Mesendoderm (in vitro differentiated cells): ENCODE data around the gene CCND1.
"Not testable (repeated sequence)": the region's sequence is repeated elsewhere in the genome, so short reads cannot be mapped to it uniquely, and the experiment has no call there.

Source experiments
- DNase-seq: peaks from one replicate; pipeline ENCODE4 v3.0.0; 2013
- H2AK5ac ChIP-seq: 2 replicates; pipeline ENCODE4 v1.6.1; 2013; ENCODE audit warnings: low read length, inconsistent platforms
- H2BK120ac ChIP-seq: 2 replicates; pipeline ENCODE4 v1.6.1; 2013; ENCODE audit warnings: low read depth, mild to moderate bottlenecking, low read length, moderate library complexity, mixed read lengths
- H2BK15ac ChIP-seq: replicated peaks from 2 replicates; pipeline ENCODE4 v1.6.1; 2013; ENCODE audit warnings: low read depth, mild to moderate bottlenecking, moderate library complexity
- H2BK5ac ChIP-seq: 2 replicates; pipeline ENCODE4 v1.6.1; 2013; ENCODE audit warnings: low read length, inconsistent platforms
- H3K18ac ChIP-seq: 2 replicates; pipeline ENCODE4 v1.6.1; 2013; ENCODE audit warnings: mild to moderate bottlenecking, low read length, mixed read lengths
- H3K23ac ChIP-seq: one replicate; pipeline ENCODE4 v1.6.1; 2013; ENCODE audit warnings: low read length
- H3K27ac ChIP-seq: 2 replicates; pipeline ENCODE4 v1.5.1; 2013; ENCODE audit warnings: low read depth, mild to moderate bottlenecking, inconsistent platforms, low read length, moderate library complexity
- H3K27me3 ChIP-seq: 2 replicates; pipeline ENCODE4 v1.6.1; 2013; ENCODE audit warnings: low read length, control low read depth, mild to moderate bottlenecking, inconsistent platforms; ENCODE audit not compliant: insufficient read depth, poor library complexity
- H3K36me3 ChIP-seq: 2 replicates; pipeline ENCODE4 v1.6.1; 2013; ENCODE audit warnings: low read length, inconsistent platforms; ENCODE audit not compliant: control insufficient read depth, insufficient read depth
- H3K4ac ChIP-seq: one replicate; pipeline ENCODE4 v1.6.1; 2013; ENCODE audit warnings: low read depth, mild to moderate bottlenecking, low read length, moderate library complexity
- H3K4me1 ChIP-seq: 2 replicates; pipeline ENCODE4 v1.6.1; 2013; ENCODE audit warnings: low read depth, low read length, inconsistent platforms; ENCODE audit not compliant: control insufficient read depth
- H3K4me2 ChIP-seq: 2 replicates; pipeline ENCODE4 v1.6.1; 2013; ENCODE audit warnings: low read length
- H3K4me3 ChIP-seq: 2 replicates; pipeline ENCODE4 v1.5.1; 2013; ENCODE audit warnings: mild to moderate bottlenecking, low read length
- H3K56ac ChIP-seq: one replicate; pipeline ENCODE4 v1.6.1; 2013; ENCODE audit warnings: low read length
- H3K79me1 ChIP-seq: 2 replicates; pipeline ENCODE4 v1.6.1; 2013; ENCODE audit warnings: low read length, inconsistent platforms
- H3K79me2 ChIP-seq: 2 replicates; pipeline ENCODE4 v1.6.1; 2013; ENCODE audit warnings: mild to moderate bottlenecking, low read length; ENCODE audit not compliant: control insufficient read depth, insufficient read depth
- H3K9ac ChIP-seq: 2 replicates; pipeline ENCODE4 v1.6.1; 2013; ENCODE audit warnings: low read length, inconsistent platforms
- H4K5ac ChIP-seq: one replicate; pipeline ENCODE4 v1.6.1; 2013; ENCODE audit warnings: low read length
- H4K8ac ChIP-seq: one replicate; pipeline ENCODE4 v1.6.1; 2013; ENCODE audit warnings: low read depth, mild to moderate bottlenecking, control low read depth, low read length, moderate library complexity
- WGBS: extraction: QIAGEN DNeasy Blood & Tissue Kit; methylation state at CpG from one replicate; pipeline ENCODE4 v1.1.7; 2013; ENCODE audit warnings: low lambda C conversion rate, missing lambda C conversion rate; ENCODE audit not compliant: insufficient coverage; ENCODE audit errors: extremely low coverage; 5-methylcytosine and 5-hydroxymethylcytosine counted together

The CCND1 gene

GRCh38 chr11:69622097-69622681, 18.8 kb upstream of the CCND1 start:
- not testable (repeated sequence) for H3K79me2 ChIP-seq, H3K56ac ChIP-seq, H3K36me3 ChIP-seq, H3K79me1 ChIP-seq, H2BK120ac ChIP-seq, H4K8ac ChIP-seq, H3K9ac ChIP-seq, H3K27ac ChIP-seq, H2AK5ac ChIP-seq, H2BK15ac ChIP-seq, H3K4me1 ChIP-seq, H4K5ac ChIP-seq, H3K4me3 ChIP-seq, H3K23ac ChIP-seq, H3K4ac ChIP-seq, H3K18ac ChIP-seq, H3K27me3 ChIP-seq, H2BK5ac ChIP-seq, DNase-seq, H3K4me2 ChIP-seq
- no CpG with 5 or more reads among the region's 8 CpGs for WGBS

- Histone ChIP-seq H3K23ac (no peak overlapping the region), H2BK5ac (no peak overlapping the region), H3K36me3 (no peaks in the 10 kb centered on the region), H3K56ac (no peak overlapping the region), H4K5ac (no peak overlapping the region), H2BK15ac (no peak overlapping the region), H3K79me2 (no peaks in the 10 kb centered on the region), H2AK5ac (no peak overlapping the region), H4K8ac (no peak overlapping the region), H2BK120ac (no peak overlapping the region), H3K4me1 (no peaks in the 10 kb centered on the region), H3K79me1 (no peaks in the 10 kb centered on the region), H3K27me3 (no peaks in the 10 kb centered on the region), H3K4me2 (no peak overlapping the region), H3K18ac (no peak overlapping the region), H3K9ac (no peak overlapping the region), H3K4ac (no peak overlapping the region), H3K4me3 (no peak overlapping the region), H3K27ac (no peak overlapping the region)
- no peak for DNase-seq
- no CpG with 5 or more reads among the region's 1 CpG for WGBS
These were observed 16.7 kb upstream of the CCND1 start for GRCh38 chr11:69624293-69624692.

- no peak overlapping the region for H3K4me3 ChIP-seq
- H3K27ac ChIP-seq, result no peak overlapping the region
- no peak overlapping the region for H3K56ac ChIP-seq
- WGBS, result 100% methylated on average over 1 of the region's 10 CpGs
- H2BK120ac ChIP-seq, result peak overlapping the region; percentile 24
- no peak overlapping the region for H4K5ac ChIP-seq
- H2BK5ac ChIP-seq, result no peak overlapping the region
- no peak overlapping the region for H2AK5ac ChIP-seq
- H3K23ac ChIP-seq, result no peak overlapping the region
- no peaks in the 10 kb centered on the region for H3K36me3 ChIP-seq
- H3K79me1 ChIP-seq, result no peaks in the 10 kb centered on the region
- H3K4ac ChIP-seq, result no peak overlapping the region
- H3K18ac ChIP-seq, result no peak overlapping the region
- no peak overlapping the region for H4K8ac ChIP-seq
- no peaks in the 10 kb centered on the region for H3K27me3 ChIP-seq
- no peak overlapping the region for H3K9ac ChIP-seq
- H3K4me1 ChIP-seq, result no peaks in the 10 kb centered on the region
- no peak overlapping the region for H2BK15ac ChIP-seq
- H3K4me2 ChIP-seq, result no peak overlapping the region
- no peak for DNase-seq
- no peaks in the 10 kb centered on the region for H3K79me2 ChIP-seq
These were observed 15.5 kb upstream of the CCND1 start for GRCh38 chr11:69625476-69625875.

- no peak overlapping the region for H3K4ac ChIP-seq
- no peak overlapping the region for H2BK120ac ChIP-seq
- H2BK15ac ChIP-seq, result no peak overlapping the region
- no peak overlapping the region for H4K5ac ChIP-seq
- H3K4me2 ChIP-seq, result no peak overlapping the region
- H3K56ac ChIP-seq, result no peak overlapping the region
- H3K4me3 ChIP-seq, result no peak overlapping the region
- no peak overlapping the region for H2BK5ac ChIP-seq
- no peak overlapping the region for H3K27ac ChIP-seq
- no peaks in the 10 kb centered on the region for H3K36me3 ChIP-seq
- H3K4me1 ChIP-seq, result no peaks in the 10 kb centered on the region
- H3K79me1 ChIP-seq, result no peaks in the 10 kb centered on the region
- no peaks in the 10 kb centered on the region for H3K27me3 ChIP-seq
- no peak overlapping the region for H3K9ac ChIP-seq
- H2AK5ac ChIP-seq, result no peak overlapping the region
- DNase-seq, result no peak
- no peak overlapping the region for H3K23ac ChIP-seq
- no CpG with 5 or more reads among the region's 14 CpGs for WGBS
- H4K8ac ChIP-seq, result no peak overlapping the region
- H3K79me2 ChIP-seq, result no peaks in the 10 kb centered on the region
- no peak overlapping the region for H3K18ac ChIP-seq
These were observed 13.4 kb upstream of the CCND1 start for GRCh38 chr11:69627551-69627950.

GRCh38 chr11:69630017-69630416, 10.9 kb upstream of the CCND1 start:
- no peak overlapping the region for H3K56ac ChIP-seq
- H3K4me2 ChIP-seq, result no peak overlapping the region
- H2BK5ac ChIP-seq, result no peak overlapping the region
- no peak overlapping the region for H3K27ac ChIP-seq
- H4K8ac ChIP-seq, result no peak overlapping the region
- H4K5ac ChIP-seq, result no peak overlapping the region
- no peak overlapping the region for H3K9ac ChIP-seq
- no peaks in the 10 kb centered on the region for H3K36me3 ChIP-seq
- no peak overlapping the region for H3K18ac ChIP-seq
- H3K4ac ChIP-seq, result no peak overlapping the region
- WGBS, result no CpG with 5 or more reads among the region's 2 CpGs
- H3K4me1 ChIP-seq, result peaks cover 4% of the 10 kb centered on the region
- H2BK120ac ChIP-seq, result no peak overlapping the region
- peak; percentile 71 for DNase-seq
- H3K79me1 ChIP-seq, result no peaks in the 10 kb centered on the region
- H3K23ac ChIP-seq, result no peak overlapping the region
- no peak overlapping the region for H3K4me3 ChIP-seq
- H2BK15ac ChIP-seq, result no peak overlapping the region
- H3K27me3 ChIP-seq, result no peaks in the 10 kb centered on the region
- no peak overlapping the region for H2AK5ac ChIP-seq
- no peaks in the 10 kb centered on the region for H3K79me2 ChIP-seq

GRCh38 chr11:69630424-69630823, 10.5 kb upstream of the CCND1 start:
- Histone ChIP-seq H3K23ac (no peak overlapping the region), H3K27me3 (no peaks in the 10 kb centered on the region), H2AK5ac (no peak overlapping the region), H3K4me3 (no peak overlapping the region), H4K8ac (no peak overlapping the region), H3K36me3 (no peaks in the 10 kb centered on the region), H3K79me1 (no peaks in the 10 kb centered on the region), H3K18ac (no peak overlapping the region), H3K4ac (no peak overlapping the region), H3K9ac (no peak overlapping the region), H4K5ac (no peak overlapping the region), H3K79me2 (no peaks in the 10 kb centered on the region), H3K4me1 (peaks cover 4% of the 10 kb centered on the region), H2BK15ac (no peak overlapping the region), H3K27ac (no peak overlapping the region), H2BK5ac (no peak overlapping the region), H2BK120ac (no peak overlapping the region), H3K56ac (no peak overlapping the region), H3K4me2 (no peak overlapping the region)
- no CpG with 5 or more reads among the region's 8 CpGs for WGBS
- no peak for DNase-seq
